Measurements from ENCODE around the gene SPATA12. TPM values are rescaled to one million over a fixed set of nuclear protein-coding genes. Genes with fewer than 3 reads are reported as not detected.

Gene SPATA12
- total RNA-seq: 0.09 and 0.18 TPM in 2 replicates

GRCh38 chr3:57060089-57060821 lies at the start of gene SPATA12:
Gene SPATA12 (plus strand): TSS chr3:57060664. CDS start chr3:57073695, 13,031 bp downstream.

Other genes starting within 250 kb of the SPATA12 start
- gene IL17RD, start 104.7 kb downstream of the SPATA12 start, total RNA-seq: 0.90 and 1.2 TPM in 2 replicates
- 0.18 and 0.19 TPM in 2 replicates for gene HESX1, start 139.3 kb downstream of the SPATA12 start, total RNA-seq
- gene APPL1, start 167.1 kb downstream of the SPATA12 start, total RNA-seq: 32.9 and 38.4 TPM in 2 replicates
- gene ASB14, start 232.0 kb downstream of the SPATA12 start, total RNA-seq: not detected in 2 replicates